GM23338 (cell line): ENCODE measurements around the gene TGM6.

Experiments used
- CTCF ChIP-seq, 2 experiments: fragments of 200-600 bp in 1 of 2; sonication (generic) in 1 of 2; conservative IDR thresholded peaks; 2 replicates each; pipeline versions ENCODE4 v1.5.1 to v1.6.1; 2016 to 2017; ENCODE audit warnings: antibody characterized with exemption in 2 of 2, low read depth in 2 of 2, mild to moderate bottlenecking in 2 of 2, moderate library complexity in 1 of 2
- ETS1 ChIP-seq: IDR thresholded peaks from 2 replicates; pipeline ENCODE4 v1.6.1; 2016; ENCODE audit warnings: antibody characterized with exemption
- EZH2 ChIP-seq: fragments of 200-600 bp; sonication (generic); IDR thresholded peaks from one replicate; pipeline ENCODE4 v1.8.0; 2017; ENCODE audit warnings: antibody characterized with exemption, mild to moderate bottlenecking, low read depth; ENCODE audit not compliant: unreplicated experiment
- EZH2phosphoT487 ChIP-seq: fragments of 200-600 bp; sonication (generic); IDR thresholded peaks from one replicate; pipeline ENCODE4 v1.8.1; 2018; ENCODE audit warnings: antibody characterized with exemption; ENCODE audit not compliant: unreplicated experiment
- NANOG ChIP-seq: IDR thresholded peaks from 2 replicates; pipeline ENCODE4 v1.6.1; 2016; ENCODE audit warnings: antibody characterized with exemption, borderline replicate concordance
- POLR2AphosphoS5 ChIP-seq: IDR thresholded peaks from 2 replicates; pipeline ENCODE4 v1.6.1; 2016; ENCODE audit warnings: antibody characterized with exemption, low read depth
- REST ChIP-seq: IDR thresholded peaks from one replicate; pipeline ENCODE4 v1.6.1; 2018; ENCODE audit warnings: antibody characterized with exemption; ENCODE audit not compliant: unreplicated experiment
- STAT1 ChIP-seq: IDR thresholded peaks from one replicate; pipeline ENCODE4 v1.6.1; 2016; ENCODE audit warnings: antibody characterized with exemption; ENCODE audit not compliant: unreplicated experiment
- ZNF462 ChIP-seq: fragments of 250-450 bp; sonication (Bioruptor Pico); IDR thresholded peaks from 2 replicates; pipeline ENCODE4 v1.5.0; 2020; ENCODE audit warnings: mild to moderate bottlenecking, moderate library complexity

- no peak for TF ChIP-seq CTCF (conservative IDR thresholded peaks at IDR 0.05; ENCODE audit: low read depth in 2 of 2)
- TF ChIP-seq POLR2AphosphoS5 = no peak
- TF ChIP-seq EZH2 = no peak
- no peak for TF ChIP-seq EZH2phosphoT487
- TF ChIP-seq ETS1 = no peak
- TF ChIP-seq REST = no peak
- no peak for TF ChIP-seq STAT1
- no peak for TF ChIP-seq NANOG
- TF ChIP-seq ZNF462 = no peak
These were observed 20.8 kb downstream of the TGM6 start for GRCh38 chr20:2401527-2401926.
